ENCODE data around the gene TMEM94. TPM values are rescaled to one million over a fixed set of nuclear protein-coding genes. Genes with fewer than 3 reads are reported as not detected.

Gene TMEM94
- total and polyA plus RNA-seq, 2 of the 8 experiments (the other 6 are each of a cell fraction or from before 2014, with no cell fraction given) = 54.8 to 69.9 TPM

DNA sequence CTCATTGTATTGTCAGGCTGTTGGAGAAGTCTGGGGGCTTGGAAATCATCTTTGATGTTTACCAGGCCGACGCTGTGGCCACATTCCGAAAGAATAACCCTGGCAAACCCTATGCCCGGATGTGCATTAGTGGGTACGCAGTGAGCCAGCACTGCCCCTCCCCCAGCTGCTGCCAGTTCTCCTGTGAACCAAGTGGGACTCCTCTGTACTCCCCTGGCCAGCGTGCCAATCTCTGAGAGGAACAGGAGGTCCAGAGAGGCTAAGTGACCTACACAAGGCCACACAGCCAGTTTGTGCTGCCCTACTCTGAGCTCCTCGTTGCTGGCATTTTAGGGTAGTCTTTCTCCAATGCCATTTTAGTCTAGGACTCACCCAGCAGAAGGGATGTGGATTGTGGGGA lies 67.2 kb downstream of the TMEM94 start:
- POLR2A ChIA-PET (ENCODE audit: partially characterized antibody) = interaction anchor here (0.6 to 2.4 kb wide), 4 partner anchors 15 to 351 kb away, joined by 3 to 10 read pairs (median 4); no protein-coding TSS in a partner anchor
- H3K27ac ChIP-seq (ENCODE audit: low read depth, low read length) = no peak overlapping the region
- no peak overlapping the region for H2BK5ac ChIP-seq (ENCODE audit: low read depth, low read length)
- no peak overlapping the region for H4K5ac ChIP-seq (ENCODE audit: insufficient read length, low read depth, low read length)
- H3K23ac ChIP-seq (ENCODE audit: insufficient read length) = no peak overlapping the region
- H3K27me3 ChIP-seq (replicated peaks in 1 of 4; ENCODE audit: control insufficient read depth in 3 of 4, extremely low read depth in 1 of 4, insufficient read depth in 3 of 4, low read length in 3 of 4) = no peaks in the 10 kb centered on the region; a peak in 1 of 7 replicates
- no peak overlapping the region for H3K18ac ChIP-seq (ENCODE audit: extremely low read depth, low read length)
- H3K9ac ChIP-seq (replicated peaks in 1 of 4; ENCODE audit: extremely low read depth in 1 of 4, low read depth in 3 of 4, low read length in 3 of 4) = no peak overlapping the region; a peak in 1 of 7 replicates
- H2BK15ac ChIP-seq (ENCODE audit: low read length) = no peak overlapping the region
- H3K4me3 ChIP-seq (ENCODE audit: extremely low read depth in 1 of 4, insufficient read depth in 2 of 4, low read depth in 3 of 4, low read length in 4 of 4) = no peak overlapping the region
- no peak for TF ChIP-seq RFX5 (IDR thresholded peaks at IDR 0.05; ENCODE audit: borderline replicate concordance, low read depth, low read length)
- CTCF ChIA-PET (ENCODE audit: partially characterized antibody) = interaction anchor here (0.6 to 3.4 kb wide), 6 partner anchors 11 to 110 kb away, joined by 3 to 16 read pairs (median 3); partner anchors contain the start of gene SMIM5
- FAIRE-seq (no peak), DNase-seq (ENCODE audit: low read depth in 1 of 2, low spot score in 2 of 2) (no peak)
- peaks cover 11% of the 10 kb centered on the region; the same call in 1 of the 2 replicates for H3K23me2 ChIP-seq (ENCODE audit: low read depth, low read length)
- peaks cover 0 to 34% (median 7%) of the 10 kb centered on the region in 4 experiments; a peak in 6 of 8 replicates for H3K36me3 ChIP-seq (ENCODE audit: control insufficient read depth in 2 of 4, insufficient read depth in 4 of 4, low read length in 3 of 4)
- H2AK5ac ChIP-seq (ENCODE audit: low read depth, low read length) = no peak overlapping the region
- H3K79me1 ChIP-seq (ENCODE audit: low read depth, low read length) = no peaks in the 10 kb centered on the region
- H3K4ac ChIP-seq (replicated peaks; ENCODE audit: insufficient read length, low read depth, low read length) = no peak overlapping the region
- H4K8ac ChIP-seq (ENCODE audit: extremely low read depth, insufficient read depth, low read length) = no peak overlapping the region
- peaks cover 0 to 4% of the 10 kb centered on the region in 2 experiments; a peak in 1 of 4 replicates for H3K79me2 ChIP-seq (ENCODE audit: control insufficient read depth in 1 of 2, insufficient read depth in 2 of 2, low read length in 2 of 2)
- no peak overlapping the region; the same call in 1 of the 2 replicates for H2BK12ac ChIP-seq (ENCODE audit: low read depth, low read length)
- no peak overlapping the region for H3K56ac ChIP-seq (replicated peaks; ENCODE audit: insufficient read length, low read depth, low read length)
- H3K4me1 ChIP-seq (replicated peaks in 1 of 4; ENCODE audit: control insufficient read depth in 3 of 4, insufficient read depth in 4 of 4, low read length in 3 of 4) = peaks cover 0 to 13% (median 4%) of the 10 kb centered on the region in 4 experiments; a peak in 6 of 7 replicates
- H3K9me3 ChIP-seq (ENCODE audit: insufficient read depth in 2 of 2, low read depth in 1 of 2, low read length in 1 of 2) = no peaks in the 10 kb centered on the region
- 89% methylated on average over 7 of the region's 7 CpGs; no CpG with 5 or more reads in 1 of the 2 experiments for WGBS, 2 experiments (ENCODE audit: extremely low coverage in 1 of 2, insufficient coverage in 1 of 2, insufficient read length in 1 of 2, insufficient replicate concordance in 2 of 2, low coverage in 1 of 2, low lambda C conversion rate in 2 of 2, missing lambda C conversion rate in 1 of 2)
- H2BK120ac ChIP-seq (replicated peaks; ENCODE audit: low read depth, low read length) = no peak overlapping the region
- no peak overlapping the region for H2AFZ ChIP-seq (ENCODE audit: low read length)
- H4K91ac ChIP-seq (replicated peaks; ENCODE audit: insufficient read length, low read length) = no peak overlapping the region
- H3K14ac ChIP-seq (ENCODE audit: insufficient read length) = no peak overlapping the region
- no peak overlapping the region for H2BK20ac ChIP-seq (ENCODE audit: low read length)
- peak overlapping the region in 1 of 2 experiments; percentile 57; a peak in 1 of 4 replicates for H3K4me2 ChIP-seq (ENCODE audit: insufficient read depth in 1 of 2, low read depth in 2 of 2, low read length in 2 of 2)
- H4K20me1 ChIP-seq (replicated peaks in 1 of 2; ENCODE audit: control insufficient read depth in 1 of 2, insufficient read depth in 2 of 2, low read length in 2 of 2) = peaks cover 3 to 14% of the 10 kb centered on the region in 2 experiments

Data from H1 (cell line).